Raji (cell line): ENCODE data around the gene CD244.

Experiments
- POLR2A ChIP-seq: IDR thresholded peaks from 2 replicates; pipeline ENCODE4 v1.6.1; 2011; ENCODE audit warnings: low read depth, low read length, control low read depth; ENCODE audit not compliant: insufficient read depth

The CD244 gene

GRCh38 chr1:160826546-160826945 lies 36.1 kb downstream of the CD244 start:
- no peak for TF ChIP-seq POLR2A

- TF ChIP-seq POLR2A: no peak
These were observed 39.4 kb downstream of the CD244 start for GRCh38 chr1:160823296-160823695.

GRCh38 chr1:160821627-160822026 lies 41.1 kb downstream of the CD244 start:
- no peak for TF ChIP-seq POLR2A

- TF ChIP-seq POLR2A: no peak
These were observed 43.5 kb downstream of the CD244 start for GRCh38 chr1:160819186-160819585.

GRCh38 chr1:160818207-160818937 lies 44.3 kb downstream of the CD244 start:
- TF ChIP-seq POLR2A: no peak

- TF ChIP-seq POLR2A: no peak
These were observed 47.8 kb downstream of the CD244 start for GRCh38 chr1:160814856-160815255.

GRCh38 chr1:160814316-160814715 lies 48.4 kb downstream of the CD244 start:
- TF ChIP-seq POLR2A: no peak

- no peak for TF ChIP-seq POLR2A
These were observed 49.5 kb downstream of the CD244 start for GRCh38 chr1:160813215-160813614.

GRCh38 chr1:160811147-160811546 lies 51.5 kb downstream of the CD244 start:
- TF ChIP-seq POLR2A: no peak

GRCh38 chr1:160810486-160810885 lies 52.2 kb downstream of the CD244 start:
- TF ChIP-seq POLR2A: no peak

GRCh38 chr1:160808289-160808688 lies 54.4 kb downstream of the CD244 start:
- no peak for TF ChIP-seq POLR2A

- TF ChIP-seq POLR2A: no peak
These were observed 54.9 kb downstream of the CD244 start for GRCh38 chr1:160807738-160808137.

- no peak for TF ChIP-seq POLR2A
These were observed 55.4 kb downstream of the CD244 start for GRCh38 chr1:160807247-160807646.

GRCh38 chr1:160806784-160807183 lies 55.9 kb downstream of the CD244 start:
- no peak for TF ChIP-seq POLR2A

- TF ChIP-seq POLR2A: no peak
These were observed 56.5 kb downstream of the CD244 start for GRCh38 chr1:160806109-160806665.

- no peak for TF ChIP-seq POLR2A
These were observed 60.7 kb downstream of the CD244 start for GRCh38 chr1:160801836-160802580.
